WERI-Rb-1 (cell line): ENCODE measurements around the gene TGOLN2.

Experiments
- DNase-seq: peaks from one replicate; pipeline ENCODE4 v3.0.0-alpha.2; 2020
- H3K27ac ChIP-seq: fragments of 250-450 bp; sonication (Bioruptor Pico); 2 replicates; pipeline ENCODE4 v1.5.1; 2020; ENCODE audit warnings: mild to moderate bottlenecking, moderate library complexity
- H3K27me3 ChIP-seq: fragments of 250-450 bp; sonication (Bioruptor Pico); 2 replicates; pipeline ENCODE4 v1.5.1; 2021; ENCODE audit warnings: mild to moderate bottlenecking, low read depth, moderate library complexity; ENCODE audit not compliant: insufficient read depth, severe bottlenecking
- H3K36me3 ChIP-seq: fragments of 250-450 bp; sonication (Bioruptor Pico); 2 replicates; pipeline ENCODE4 v1.5.1; 2020; ENCODE audit warnings: mild to moderate bottlenecking, moderate library complexity
- H3K4me3 ChIP-seq: 2 replicates; pipeline ENCODE4 v1.5.1; 2011; ENCODE audit warnings: low read depth, mild to moderate bottlenecking, control low read depth, low read length
- H3K9me3 ChIP-seq: fragments of 250-450 bp; sonication (Bioruptor Pico); 2 replicates; pipeline ENCODE4 v1.5.1; 2021; ENCODE audit warnings: mild to moderate bottlenecking, moderate library complexity; ENCODE audit not compliant: severe bottlenecking
- TF ChIP-seq, protein P1 (sequence below): IDR thresholded peaks from 2 replicates; pipeline ENCODE4 v1.5.1; 2011; ENCODE audit warnings: low read depth, mild to moderate bottlenecking, control low read depth, inconsistent platforms, low read length

Gene TGOLN2

DNA sequence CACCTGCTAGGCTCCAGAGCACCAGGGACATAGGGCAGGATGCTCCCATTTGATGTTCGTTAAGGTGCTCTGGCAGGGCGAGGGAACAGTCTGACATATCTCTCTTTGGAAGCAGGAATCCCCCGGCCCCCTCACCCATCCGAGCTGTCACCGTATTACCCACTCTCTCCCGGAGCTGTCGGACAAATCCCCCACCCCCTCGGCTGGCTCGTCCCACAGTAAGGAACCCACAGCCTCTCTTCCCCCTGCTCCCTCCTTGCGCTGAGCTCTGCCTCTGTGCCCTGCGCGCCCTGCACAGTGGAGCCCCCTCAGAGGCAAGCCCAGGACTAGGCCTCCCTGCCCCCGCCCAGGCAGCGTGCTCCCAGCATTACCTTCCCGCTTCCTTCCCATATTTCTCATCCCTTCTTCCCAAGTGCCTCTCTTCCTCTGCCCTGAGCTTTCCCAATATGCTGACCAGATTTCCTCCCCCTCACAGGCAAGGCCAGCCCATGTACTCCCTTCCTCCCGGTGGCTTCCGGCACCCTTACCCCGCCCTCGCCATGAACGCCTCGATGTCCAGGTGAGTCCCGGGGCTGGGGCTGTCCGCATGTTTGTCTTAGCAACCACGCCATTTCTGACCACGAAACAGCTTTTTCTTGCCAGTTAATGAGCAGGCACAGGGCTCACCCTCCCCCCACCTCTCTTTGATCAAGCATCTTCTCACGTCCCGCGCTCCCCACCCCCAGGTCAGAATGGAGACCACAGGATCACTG lies 23.8 kb downstream of the TGOLN2 start:
- Histone ChIP-seq H3K27ac (no peak overlapping the region), H3K4me3 (no peak overlapping the region), H3K27me3 (no peaks in the 10 kb centered on the region), H3K9me3 (no peaks in the 10 kb centered on the region), H3K36me3 (peaks cover 7% of the 10 kb centered on the region; the same call in 1 of the 2 replicates)
- TF ChIP-seq, protein P1, sequence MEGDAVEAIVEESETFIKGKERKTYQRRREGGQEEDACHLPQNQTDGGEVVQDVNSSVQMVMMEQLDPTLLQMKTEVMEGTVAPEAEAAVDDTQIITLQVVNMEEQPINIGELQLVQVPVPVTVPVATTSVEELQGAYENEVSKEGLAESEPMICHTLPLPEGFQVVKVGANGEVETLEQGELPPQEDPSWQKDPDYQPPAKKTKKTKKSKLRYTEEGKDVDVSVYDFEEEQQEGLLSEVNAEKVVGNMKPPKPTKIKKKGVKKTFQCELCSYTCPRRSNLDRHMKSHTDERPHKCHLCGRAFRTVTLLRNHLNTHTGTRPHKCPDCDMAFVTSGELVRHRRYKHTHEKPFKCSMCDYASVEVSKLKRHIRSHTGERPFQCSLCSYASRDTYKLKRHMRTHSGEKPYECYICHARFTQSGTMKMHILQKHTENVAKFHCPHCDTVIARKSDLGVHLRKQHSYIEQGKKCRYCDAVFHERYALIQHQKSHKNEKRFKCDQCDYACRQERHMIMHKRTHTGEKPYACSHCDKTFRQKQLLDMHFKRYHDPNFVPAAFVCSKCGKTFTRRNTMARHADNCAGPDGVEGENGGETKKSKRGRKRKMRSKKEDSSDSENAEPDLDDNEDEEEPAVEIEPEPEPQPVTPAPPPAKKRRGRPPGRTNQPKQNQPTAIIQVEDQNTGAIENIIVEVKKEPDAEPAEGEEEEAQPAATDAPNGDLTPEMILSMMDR = no peak
- DNase-seq = no peak

- H3K4me3 ChIP-seq = no peak overlapping the region
- H3K27ac ChIP-seq = no peak overlapping the region
- no peak for DNase-seq
- H3K9me3 ChIP-seq = no peaks in the 10 kb centered on the region
- H3K27me3 ChIP-seq = no peaks in the 10 kb centered on the region
- H3K36me3 ChIP-seq = peaks cover 7% of the 10 kb centered on the region; the same call in 1 of the 2 replicates
- TF ChIP-seq, protein P1 = no peak
These were observed 25.7 kb downstream of the TGOLN2 start for GRCh38 chr2:85302121-85302520.

- H3K4me3 ChIP-seq = no peak overlapping the region
- H3K36me3 ChIP-seq = no peaks in the 10 kb centered on the region
- TF ChIP-seq, protein P1 = no peak
- H3K27ac ChIP-seq = no peak overlapping the region
- H3K9me3 ChIP-seq = no peaks in the 10 kb centered on the region
- DNase-seq = no peak
- H3K27me3 ChIP-seq = no peaks in the 10 kb centered on the region
These were observed 36.3 kb downstream of the TGOLN2 start for GRCh38 chr2:85291425-85292023.

- TF ChIP-seq, protein P1 = no peak
- H3K9me3 ChIP-seq = no peaks in the 10 kb centered on the region
- no peaks in the 10 kb centered on the region for H3K27me3 ChIP-seq
- H3K36me3 ChIP-seq = no peaks in the 10 kb centered on the region
- no peak overlapping the region for H3K27ac ChIP-seq
- no peak overlapping the region for H3K4me3 ChIP-seq
- DNase-seq = peak; percentile 35
These were observed 39.5 kb downstream of the TGOLN2 start for GRCh38 chr2:85288244-85288725.

DNA sequence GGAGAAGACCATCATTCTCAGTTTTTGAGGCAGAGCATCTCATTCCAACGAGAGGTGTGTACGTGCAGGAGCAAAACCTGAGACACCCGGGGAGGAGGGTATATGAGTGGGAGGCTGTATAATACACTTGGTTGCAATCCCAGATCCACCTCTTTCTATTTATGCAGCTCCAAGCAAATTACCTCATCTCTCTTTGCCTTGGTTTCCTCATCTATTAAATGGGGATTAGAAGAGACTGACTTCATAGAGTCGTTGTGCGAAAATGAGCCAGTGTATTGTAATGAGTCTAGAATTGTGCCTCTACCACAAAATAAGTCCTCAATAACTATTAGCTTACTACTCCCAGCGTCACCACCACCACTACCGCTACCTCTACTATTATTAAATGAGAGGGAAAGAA lies 40.1 kb downstream of the TGOLN2 start:
- no peak for DNase-seq
- TF ChIP-seq, protein P1 = no peak
- Histone ChIP-seq H3K27ac (no peak overlapping the region), H3K27me3 (no peaks in the 10 kb centered on the region), H3K36me3 (no peaks in the 10 kb centered on the region), H3K4me3 (no peak overlapping the region), H3K9me3 (no peaks in the 10 kb centered on the region)
